GM12878 (cell line): ENCODE results near the gene CTNNA2. TPM values are rescaled to one million over a fixed set of nuclear protein-coding genes. Genes with fewer than 3 reads are reported as not detected.

Experiments used
- ATAC-seq: fragments of 200-7000 bp; cut with Tn5 transposase; 3 replicates; pipeline ENCODE4 v1.9.1; 2020; ENCODE audit warnings: mild to moderate bottlenecking, moderate library complexity
- BruUV-seq: library from RNA; stranded (reverse); fragments of 400-500 nt; replicated peaks from 2 replicates; lab custom pipeline; 2021; lab: Mats Ljungman, UMichigan
- CTCF ChIA-PET: fragments of 300-600 bp; sonication (Branson Sonifier 250); formaldehyde crosslinking; extraction: SDS; loops from one replicate; lab custom pipeline; 2021; ENCODE audit warnings: inconsistent platforms; lab: Yijun Ruan, JAX
- POLR2A ChIA-PET: fragments of 350-600 bp; formaldehyde crosslinking; extraction: SDS; loops from one replicate; lab custom pipeline; 2021; ENCODE audit warnings: inconsistent platforms; lab: Charles Lee
- RAD21 ChIA-PET: fragments of 300-600 bp; sonication (Branson Sonifier 250); formaldehyde crosslinking; loops from one replicate; lab custom pipeline; 2023; ENCODE audit warnings: antibody characterized with exemption; ENCODE audit not compliant: unreplicated experiment; lab: Charles Lee
- SMC1A ChIA-PET: fragments of 300-600 bp; sonication (Branson Sonifier 250); formaldehyde crosslinking; loops from one replicate; lab custom pipeline; 2023; ENCODE audit not compliant: unreplicated experiment, uncharacterized antibody; lab: Charles Lee
- DNase-seq: peaks from one replicate; pipeline ENCODE4 v3.0.0-alpha.2; 2011; ENCODE audit warnings: low read depth, low spot score
- FAIRE-seq: peaks from 3 replicates; lab custom pipeline; 2011; peaks lifted over from hg19 to GRCh38; lab: Jason Lieb, UNC
- H2AFZ ChIP-seq: 2 replicates; pipeline ENCODE4 v1.6.0; 2011; ENCODE audit warnings: low read depth, low read length, control low read depth; ENCODE audit not compliant: control insufficient read depth
- H3K27ac ChIP-seq: 2 replicates; pipeline ENCODE4 v1.5.1; 2011; ENCODE audit warnings: control low read depth; ENCODE audit not compliant: control insufficient read depth, insufficient read depth
- H3K27me3 ChIP-seq, 2 experiments: replicated peaks in 1 of 2; 2 replicates each; pipeline versions ENCODE4 v1.6.0 to v1.6.1; 2011; ENCODE audit warnings: low read length in 1 of 2; ENCODE audit not compliant: control insufficient read depth in 2 of 2, insufficient read depth in 2 of 2
- H3K36me3 ChIP-seq, 2 experiments: 2 replicates each; pipeline ENCODE4 v1.5.1; 2011; ENCODE audit warnings: low read length in 1 of 2; ENCODE audit not compliant: control insufficient read depth in 2 of 2, insufficient read depth in 2 of 2
- H3K4me1 ChIP-seq: 2 replicates; pipeline ENCODE4 v1.6.1; 2011; ENCODE audit warnings: mild to moderate bottlenecking, low read length, moderate library complexity, mixed read lengths; ENCODE audit not compliant: control insufficient read depth, insufficient read depth
- H3K4me2 ChIP-seq: 2 replicates; pipeline ENCODE4 v1.6.0; 2011; ENCODE audit warnings: control low read depth; ENCODE audit not compliant: control insufficient read depth, insufficient read depth
- H3K4me3 ChIP-seq: fragments of 200-600 bp; sonication (generic); 2 replicates; pipeline ENCODE4 v1.5.1; 2016
- H3K79me2 ChIP-seq: 2 replicates; pipeline ENCODE4 v1.6.0; 2011; ENCODE audit warnings: low read length; ENCODE audit not compliant: control insufficient read depth, insufficient read depth
- H3K9ac ChIP-seq: 2 replicates; pipeline ENCODE4 v1.8.0; 2011; ENCODE audit warnings: low read length, control low read depth, mixed read lengths; ENCODE audit not compliant: control insufficient read depth, insufficient read depth
- H3K9me3 ChIP-seq: replicated peaks from 3 replicates; pipeline ENCODE4 v1.5.1; 2011; ENCODE audit warnings: mild to moderate bottlenecking, low read length; ENCODE audit not compliant: control insufficient read depth, insufficient read depth
- H4K20me1 ChIP-seq: 2 replicates; pipeline ENCODE4 v1.6.0; 2011; ENCODE audit not compliant: control insufficient read depth, insufficient read depth
- BHLHE40 ChIP-seq, 2 experiments: fragments of 450-650 bp in 1 of 2; IDR thresholded peaks; 2 replicates each; pipeline ENCODE4 v1.6.1; 2011 to 2017; ENCODE audit warnings: low read depth in 2 of 2, borderline replicate concordance in 1 of 2, improper control_type of control experiment in 1 of 2, low read length in 1 of 2, mild to moderate bottlenecking in 1 of 2
- ELK1 ChIP-seq: IDR thresholded peaks from 2 replicates; pipeline ENCODE4 v1.6.1; 2012; ENCODE audit warnings: low read depth, low read length, improper control_type of control experiment
- MXI1 ChIP-seq: fragments of 150-350 bp; IDR thresholded peaks from 2 replicates; pipeline ENCODE4 v1.6.1; 2011; ENCODE audit warnings: low read depth, mild to moderate bottlenecking, inconsistent platforms, low read length, improper control_type of control experiment
- NFYA ChIP-seq: IDR thresholded peaks from 2 replicates; pipeline ENCODE4 v1.6.1; 2011; ENCODE audit warnings: low read depth, mild to moderate bottlenecking, low read length, improper control_type of control experiment, borderline replicate concordance
- SMC3 ChIP-seq: IDR thresholded peaks from 2 replicates; pipeline ENCODE4 v1.6.1; 2011; ENCODE audit warnings: low read length, improper control_type of control experiment, borderline replicate concordance
- WGBS: methylation state at CpG from one replicate; pipeline ENCODE4 v1.1.6; 2016; ENCODE audit warnings: low lambda C conversion rate; ENCODE audit not compliant: insufficient replicate concordance, insufficient coverage; ENCODE audit errors: missing lambda C conversion rate; 5-methylcytosine and 5-hydroxymethylcytosine counted together
- in situ Hi-C: fragments of 300-500 bp; cut with MboI; formaldehyde crosslinking; loops from 9 replicates; pipeline ENCODE4 v1.14.3; 2018; ENCODE audit warnings: mixed read lengths
- intact Hi-C: fragments of 100-400 bp; cut with micrococcal nuclease; formaldehyde crosslinking; loops from one replicate; pipeline ENCODE4 v1.14.2; 2022; ENCODE audit not compliant: unreplicated experiment
- polyA plus RNA-seq, 11 experiments: library from polyadenylated mRNA; depleted of rRNA in 4 of 11; unstranded in 6 of 11; stranded (reverse) in 5 of 11; fragments of >200 nt; fragmentation: Nextera tagmentation in 4 of 11; fragmentation: Illumina TruSeq in 1 of 11; extraction: Ambion mirVana in 4 of 11; extraction: Trizol in 1 of 11; gene quantifications; 1 replicate in 1 of 11; 2 replicates in 10 of 11; pipeline versions ENCODE4 v1.2.1 to v1.2.3, GENCODE V29; 2011 to 2016; ENCODE audit warnings: inconsistent platforms in 2 of 11, missing spikeins in 2 of 11, low read depth in 1 of 11
- total RNA-seq, 4 experiments: library from RNA; depleted of rRNA in 3 of 4; stranded (reverse); fragments of >200 nt in 3 of 4; fragmentation: Illumina TruSeq in 1 of 4; extraction: Trizol in 1 of 4; gene quantifications; 2 replicates each; pipeline versions ENCODE4 v1.2.1 to v1.2.3, GENCODE V29; 2013 to 2021

The CTNNA2 gene
- total and polyA plus RNA-seq, 10 of the 15 experiments (the other 5 are each of a cell fraction or from before 2014, with no cell fraction given) = 2.4 to 36.2 (median 6.6) TPM

DNA sequence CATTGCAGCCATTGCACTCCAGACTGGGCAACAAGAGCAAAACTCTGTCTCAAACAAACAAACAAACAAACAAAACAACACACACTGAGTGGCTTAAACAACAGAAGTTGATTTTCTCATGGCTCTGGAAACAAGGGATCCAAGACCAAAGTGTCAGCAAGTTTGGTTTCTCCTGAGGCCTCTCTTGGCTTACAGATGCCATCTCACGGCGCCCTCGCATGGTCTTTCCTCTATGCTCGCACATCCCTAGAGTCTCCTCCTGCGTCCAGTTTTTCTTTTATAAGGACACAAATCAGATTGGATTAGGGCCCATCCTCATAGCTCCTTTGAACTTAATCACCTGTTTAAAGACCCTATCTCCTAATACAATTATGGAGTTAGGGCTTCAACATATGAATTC is 925.1 kb downstream of the CTNNA2 start:
- intact Hi-C loops = no loop called here
- in situ Hi-C loops = no loop called here
- no peak overlapping the region for H3K4me2 ChIP-seq
- no peak overlapping the region for H3K4me3 ChIP-seq
- CTCF ChIA-PET = interaction anchor here (0.6 to 1.1 kb wide), 4 partner anchors 17 to 1765 kb away, joined by 3 read pairs; no protein-coding TSS in a partner anchor
- no peaks in the 10 kb centered on the region for H4K20me1 ChIP-seq
- TF ChIP-seq NFYA (no peak), MXI1 (no peak), ELK1 (no peak), BHLHE40 (IDR thresholded peaks at IDR 0.05; ENCODE audit: borderline replicate concordance in 1 of 2, low read depth in 2 of 2, low read length in 1 of 2) (no peak), SMC3 (no peak)
- TF ChIP-seq, all 136 proteins: peak for 0
- ATAC-seq (no peak), DNase-seq (no peak), FAIRE-seq (no peak)
- 64% methylated on average over 5 of the region's 5 CpGs for WGBS
- Histone ChIP-seq H3K27me3 (no peaks in the 10 kb centered on the region), H3K4me1 (no peaks in the 10 kb centered on the region), H2AFZ (no peak overlapping the region), H3K79me2 (no peaks in the 10 kb centered on the region), H3K9ac (no peak overlapping the region), H3K27ac (no peak overlapping the region), H3K36me3 (no peaks in the 10 kb centered on the region), H3K9me3 (no peaks in the 10 kb centered on the region)
- RAD21 ChIA-PET = no interaction called here
- no TSS peak for BruUV-seq
- POLR2A ChIA-PET = interaction anchor here (1.6 kb wide), 1 partner anchor 15 kb away, joined by 5 read pairs; no protein-coding TSS in a partner anchor
- SMC1A ChIA-PET = interaction anchor here (0.8 kb wide), 1 partner anchor 20 kb away, joined by 3 read pairs; no protein-coding TSS in a partner anchor
